Upper lobe of left lung (tissue), 6 donors: ENCODE results near the gene FOXE3. TPM values are rescaled to one million over a fixed set of nuclear protein-coding genes. Genes with fewer than 3 reads are reported as not detected.
"Not testable (repeated sequence)": the region's sequence is repeated elsewhere in the genome, so short reads cannot be mapped to it uniquely, and the experiment has no call there.

ENCODE experiments used
- ATAC-seq, 2 donors: fragments of 200-7000 bp; cut with Tn5 transposase; one replicate each; pipeline ENCODE4 v1.9.1; 2022; ENCODE audit warnings: mild to moderate bottlenecking in 2 of 2, moderate library complexity in 2 of 2; ENCODE audit not compliant: low FRiP score in 2 of 2
- DNase-seq, 2 donors: peaks; one replicate each; pipeline ENCODE4 v3.0.0-alpha.2; 2019 to 2020
- H3K27ac ChIP-seq, 4 donors: fragments of 200-600 bp; sonication (generic); one replicate each; pipeline ENCODE4 v1.5.1; 2016 to 2019
- H3K27me3 ChIP-seq, 4 donors: fragments of 200-600 bp; sonication (generic); one replicate each; pipeline ENCODE4 v1.5.1; 2017 to 2019
- H3K36me3 ChIP-seq, 4 donors: fragments of 200-600 bp; sonication (generic); one replicate each; pipeline ENCODE4 v1.5.1; 2016 to 2019
- H3K4me1 ChIP-seq, 4 donors: fragments of 200-600 bp; sonication (generic); one replicate each; pipeline ENCODE4 v1.5.1; 2018 to 2019
- H3K4me3 ChIP-seq, 4 donors: fragments of 200-600 bp; sonication (generic); one replicate each; pipeline ENCODE4 v1.5.1; 2017 to 2019; ENCODE audit warnings: mild to moderate bottlenecking in 2 of 4, moderate library complexity in 1 of 4
- H3K9me3 ChIP-seq, 4 donors: fragments of 200-600 bp; sonication (generic); one replicate each; pipeline ENCODE4 v1.5.1; 2018 to 2019
- EP300 ChIP-seq, 4 donors: sonication (generic); formaldehyde crosslinking; IDR thresholded peaks; one replicate each; pipeline ENCODE4 v1.5.1; 2017; ENCODE audit warnings: antibody characterized with exemption in 4 of 4, control low read depth in 2 of 4
- POLR2A ChIP-seq, 4 donors: fragments of 450-650 bp; IDR thresholded peaks; one replicate each; pipeline ENCODE4 v1.5.1; 2016 to 2017; ENCODE audit warnings: antibody characterized with exemption in 4 of 4, mild to moderate bottlenecking in 2 of 4
- POLR2AphosphoS5 ChIP-seq, 2 donors: sonication (generic); formaldehyde crosslinking; IDR thresholded peaks; one replicate each; pipeline ENCODE4 v1.5.1; 2017; ENCODE audit warnings: antibody characterized with exemption in 2 of 2
- WGBS, 2 donors: methylation state at CpG; one replicate each; pipeline ENCODE4 v1.1.5; 2017 to 2018; 5-methylcytosine and 5-hydroxymethylcytosine counted together
- total RNA-seq, 6 donors: library from RNA; depleted of rRNA in 4 of 6; stranded (reverse); fragments of >200 nt in 4 of 6; gene quantifications; one replicate each; pipeline versions ENCODE4 v1.1.0 to v1.2.1, GENCODE V29; 2016 to 2021
- TF ChIP-seq, protein P1 (sequence below), 6 experiments: fragments of 450-650 bp in 4 of 6; fragments of 200-600 bp in 2 of 6; sonication (generic) in 2 of 6; IDR thresholded peaks; one replicate each; pipeline ENCODE4 v1.5.1; 2016 to 2019; ENCODE audit warnings: antibody characterized with exemption in 6 of 6
- donor health status: DM: no; HTN: no; CAD: no; lungs with moderate emphysema.
- donor health status: DM: no; HTN: yes; CAD: no; lungs with severe emphysema.

FOXE3 gene
- total RNA-seq, 6 donors from 2014 or later = not detected

DNA sequence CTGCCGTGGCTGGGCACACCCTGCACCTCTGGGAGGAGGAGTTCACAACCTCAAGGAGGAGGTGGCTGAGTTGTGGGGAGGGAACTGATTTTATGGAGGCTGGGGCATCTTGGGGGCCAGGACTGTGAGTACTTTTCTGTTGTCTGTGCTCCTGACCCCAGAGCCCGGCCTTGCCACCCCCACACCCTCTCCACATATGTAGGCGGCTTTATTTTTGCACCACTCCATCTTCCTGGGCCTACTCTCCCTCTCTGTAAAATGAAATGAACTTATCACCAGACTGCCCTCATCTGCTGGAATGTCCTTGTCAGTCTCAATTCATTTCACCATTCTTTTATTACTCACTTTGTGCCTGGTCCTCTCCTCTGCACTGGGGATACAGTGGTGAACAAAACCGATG, 34.5 kb downstream of the FOXE3 start:
- DNase-seq (no peak), ATAC-seq (no peak)
- peaks cover 0 to 9% (median 7%) of the 10 kb centered on the region in 4 donors for H3K4me1 ChIP-seq
- no peak for TF ChIP-seq POLR2A (IDR thresholded peaks at IDR 0.05)
- TF ChIP-seq, protein P1, sequence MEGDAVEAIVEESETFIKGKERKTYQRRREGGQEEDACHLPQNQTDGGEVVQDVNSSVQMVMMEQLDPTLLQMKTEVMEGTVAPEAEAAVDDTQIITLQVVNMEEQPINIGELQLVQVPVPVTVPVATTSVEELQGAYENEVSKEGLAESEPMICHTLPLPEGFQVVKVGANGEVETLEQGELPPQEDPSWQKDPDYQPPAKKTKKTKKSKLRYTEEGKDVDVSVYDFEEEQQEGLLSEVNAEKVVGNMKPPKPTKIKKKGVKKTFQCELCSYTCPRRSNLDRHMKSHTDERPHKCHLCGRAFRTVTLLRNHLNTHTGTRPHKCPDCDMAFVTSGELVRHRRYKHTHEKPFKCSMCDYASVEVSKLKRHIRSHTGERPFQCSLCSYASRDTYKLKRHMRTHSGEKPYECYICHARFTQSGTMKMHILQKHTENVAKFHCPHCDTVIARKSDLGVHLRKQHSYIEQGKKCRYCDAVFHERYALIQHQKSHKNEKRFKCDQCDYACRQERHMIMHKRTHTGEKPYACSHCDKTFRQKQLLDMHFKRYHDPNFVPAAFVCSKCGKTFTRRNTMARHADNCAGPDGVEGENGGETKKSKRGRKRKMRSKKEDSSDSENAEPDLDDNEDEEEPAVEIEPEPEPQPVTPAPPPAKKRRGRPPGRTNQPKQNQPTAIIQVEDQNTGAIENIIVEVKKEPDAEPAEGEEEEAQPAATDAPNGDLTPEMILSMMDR (IDR thresholded peaks at IDR 0.05) = no peak
- TF ChIP-seq POLR2AphosphoS5 (IDR thresholded peaks at IDR 0.05) = no peak
- TF ChIP-seq EP300 (IDR thresholded peaks at IDR 0.05) = no peak
- no peaks in the 10 kb centered on the region for H3K36me3 ChIP-seq
- no peak overlapping the region for H3K4me3 ChIP-seq
- H3K27me3 ChIP-seq = peaks cover under 1 to 38% (median 14%) of the 10 kb centered on the region in 4 donors
- H3K27ac ChIP-seq = no peak overlapping the region
- 68 to 74% methylated on average over 4 of the region's 4 CpGs for WGBS, 2 donors
- H3K9me3 ChIP-seq = no peaks in the 10 kb centered on the region

DNA sequence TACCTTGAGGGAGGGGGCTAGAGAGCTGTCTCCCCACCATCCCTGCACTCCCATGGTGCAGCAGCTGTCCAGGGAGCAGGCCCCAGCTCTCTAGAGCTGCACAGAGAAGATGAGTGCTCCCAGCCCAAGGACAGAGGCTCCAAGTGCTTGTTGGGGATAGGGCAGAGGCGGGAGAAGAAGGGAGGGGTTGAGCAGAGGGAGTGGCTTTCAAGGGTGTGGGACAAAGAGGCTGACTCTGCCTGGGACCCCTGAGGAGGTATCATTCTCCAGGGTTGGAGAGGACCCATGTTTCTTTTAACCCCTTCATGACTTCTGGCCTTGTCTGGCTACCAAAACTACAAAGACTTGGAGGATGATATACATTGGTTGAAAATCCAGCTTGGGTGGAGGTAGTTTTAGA, 36.3 kb downstream of the FOXE3 start:
- H3K9me3 ChIP-seq = no peaks in the 10 kb centered on the region
- peaks cover 0 to 9% (median 7%) of the 10 kb centered on the region in 4 donors for H3K4me1 ChIP-seq
- peaks cover 0 to 20% (median 7%) of the 10 kb centered on the region in 4 donors for H3K27me3 ChIP-seq
- H3K27ac ChIP-seq = no peak overlapping the region
- 74 to 90% methylated on average over 1 of the region's 1 CpG for WGBS, 2 donors
- H3K36me3 ChIP-seq = no peaks in the 10 kb centered on the region
- DNase-seq = no peak
- no peak overlapping the region for H3K4me3 ChIP-seq
- ATAC-seq = no peak
- no peak for TF ChIP-seq POLR2AphosphoS5 (IDR thresholded peaks at IDR 0.05)

DNA sequence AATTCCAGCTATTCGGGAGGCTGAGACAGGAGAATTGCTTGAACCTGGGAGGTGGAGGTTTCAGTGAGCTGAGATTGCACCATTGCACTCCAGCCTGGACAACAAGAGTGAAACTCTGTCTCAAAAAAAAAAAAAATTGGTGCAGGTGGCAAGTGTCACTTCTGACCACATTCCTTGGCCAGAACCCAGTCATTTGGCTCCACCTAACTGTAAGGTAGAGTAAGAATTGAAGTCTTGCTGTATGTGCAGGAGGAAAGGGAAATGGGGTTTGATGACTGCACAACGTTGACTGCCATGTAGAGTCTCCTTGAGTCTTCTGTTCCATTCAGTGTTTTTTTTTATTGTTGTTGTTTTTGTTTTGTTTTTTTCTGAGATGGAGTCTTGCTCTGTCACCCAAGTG, 37.8 kb downstream of the FOXE3 start:
- not testable (repeated sequence) for H3K36me3 ChIP-seq, H3K27ac ChIP-seq, H3K4me1 ChIP-seq, DNase-seq, H3K4me3 ChIP-seq, ATAC-seq, H3K9me3 ChIP-seq
- H3K27me3 ChIP-seq = peaks cover 0 to 13% (median 6%) of the 10 kb centered on the region in 4 donors
- 63 to 65% methylated on average over 2 of the region's 2 CpGs for WGBS, 2 donors

DNA sequence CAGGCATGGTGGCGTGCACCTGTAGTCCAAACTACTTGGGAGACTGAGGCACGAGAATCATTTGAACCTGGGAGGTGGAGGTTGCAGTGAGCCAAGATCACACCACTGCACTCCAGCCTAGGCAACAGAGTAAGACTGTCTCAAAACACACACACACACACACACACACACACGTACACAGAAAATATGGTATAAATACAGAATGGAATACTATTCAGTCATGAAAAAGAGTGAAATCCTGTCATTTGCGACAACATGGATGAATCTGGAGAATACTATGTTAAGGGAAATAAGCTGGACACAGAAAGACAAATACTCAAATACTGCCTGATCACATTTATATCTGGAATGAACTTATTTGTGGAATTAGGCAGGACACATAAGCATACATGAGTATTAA, 40.2 kb downstream of the FOXE3 start:
- 71 to 87% methylated on average over 4 of the region's 4 CpGs for WGBS, 2 donors

DNA sequence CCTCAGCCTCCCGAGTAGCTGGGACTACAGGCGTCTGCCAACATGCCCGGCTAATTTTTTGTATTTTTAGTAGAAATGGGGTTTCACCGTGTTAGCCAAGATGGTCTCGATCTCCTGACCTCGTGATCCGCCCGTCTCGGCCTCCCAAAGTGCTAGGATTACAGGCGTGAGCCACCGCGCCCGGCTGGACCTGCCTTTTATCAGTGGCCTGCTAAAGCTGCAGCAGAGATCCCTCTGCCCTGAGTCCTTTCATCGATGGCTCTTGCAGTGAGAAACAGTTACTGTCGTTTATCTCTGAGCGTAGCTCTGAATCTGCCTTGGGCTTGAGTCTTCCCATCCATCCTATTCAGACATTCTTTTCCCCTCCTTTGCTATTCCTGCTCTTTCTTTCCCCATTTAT, 41.5 kb downstream of the FOXE3 start:
- not testable (repeated sequence) for DNase-seq, H3K27me3 ChIP-seq, H3K36me3 ChIP-seq, H3K27ac ChIP-seq, H3K4me1 ChIP-seq, H3K4me3 ChIP-seq, H3K9me3 ChIP-seq, ATAC-seq
- 84 to 87% methylated on average over 16 of the region's 16 CpGs for WGBS, 2 donors

More for the DNA sequence above, 40.2 kb downstream of the FOXE3 start:
- Histone ChIP-seq H3K4me3 (no peak overlapping the region), H3K27me3 (no peaks in the 10 kb centered on the region), H3K4me1 (no peaks in the 10 kb centered on the region), H3K36me3 (no peaks in the 10 kb centered on the region), H3K27ac (no peak overlapping the region), H3K9me3 (no peaks in the 10 kb centered on the region)
- no peak for ATAC-seq
- DNase-seq = no peak
- TF ChIP-seq, protein P1 (IDR thresholded peaks at IDR 0.05) = no peak
- TF ChIP-seq EP300 (IDR thresholded peaks at IDR 0.05) = no peak
- TF ChIP-seq POLR2A (IDR thresholded peaks at IDR 0.05) = no peak
- TF ChIP-seq POLR2AphosphoS5 (IDR thresholded peaks at IDR 0.05) = no peak

DNA sequence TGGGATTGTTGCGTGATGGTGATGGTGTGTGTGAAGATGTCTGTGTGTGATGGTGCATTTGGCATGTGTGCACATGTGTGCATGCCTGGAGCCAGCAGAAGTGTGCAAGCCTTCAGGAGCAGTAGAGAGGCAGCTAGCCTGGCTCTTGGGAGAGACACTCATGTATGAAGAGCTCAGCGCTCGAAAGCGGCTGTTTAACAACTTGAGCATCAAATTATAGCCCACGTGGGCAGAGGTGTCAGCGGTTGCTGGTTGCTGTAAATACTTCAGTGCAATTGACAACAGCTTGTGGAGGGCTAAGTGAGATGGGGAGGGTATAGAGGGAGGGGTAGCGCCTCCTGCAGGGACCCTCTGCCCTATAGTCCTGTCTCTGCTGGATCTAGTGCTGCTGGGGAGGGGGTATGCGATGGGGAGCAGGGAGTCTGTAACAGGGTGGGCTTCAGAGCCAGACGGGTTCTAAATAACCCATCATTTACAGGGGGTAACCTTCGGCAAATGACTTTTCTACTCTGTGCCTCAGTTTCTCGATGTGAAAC, 43.2 kb downstream of the FOXE3 start:
- WGBS, 2 donors = 29 to 33% methylated on average over 11 of the region's 11 CpGs
- DNase-seq (no peak), ATAC-seq (no peak)
- Histone ChIP-seq H3K4me3 (no peak overlapping the region), H3K36me3 (no peaks in the 10 kb centered on the region), H3K9me3 (no peaks in the 10 kb centered on the region), H3K27me3 (no peaks in the 10 kb centered on the region), H3K4me1 (no peaks in the 10 kb centered on the region), H3K27ac (no peak overlapping the region)
- TF ChIP-seq EP300 (IDR thresholded peaks at IDR 0.05) (no peak), POLR2AphosphoS5 (IDR thresholded peaks at IDR 0.05) (no peak), POLR2A (IDR thresholded peaks at IDR 0.05) (no peak)
- TF ChIP-seq, protein P1 (IDR thresholded peaks at IDR 0.05) = no peak
